CD4-positive, alpha-beta T cell treated with Interferon gamma for 1 hour (primary cell): ENCODE measurements around the gene SULT4A1.

Experiments
- DNase-seq: peaks from one replicate; pipeline ENCODE4 v3.0.0-alpha.2; 2020

The SULT4A1 gene

DNA sequence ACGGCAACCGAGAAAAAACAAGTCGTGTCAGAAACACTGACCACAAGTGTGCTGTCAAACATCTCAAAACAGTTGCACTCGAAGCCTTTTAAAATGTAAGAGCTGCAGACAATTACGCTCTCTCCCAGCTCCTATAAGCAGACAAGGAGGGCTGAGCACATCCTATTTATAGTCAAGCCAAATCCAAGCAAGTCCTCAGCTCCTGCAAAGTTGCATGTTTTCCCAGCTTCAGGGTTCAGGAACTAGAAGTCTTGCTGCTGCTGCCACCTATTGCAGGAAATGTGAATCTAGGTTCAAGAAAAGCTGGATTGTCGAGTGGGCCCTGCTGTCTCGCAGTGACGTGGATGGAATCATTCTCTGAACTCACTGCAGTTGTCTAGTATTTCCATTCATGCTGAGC lies 65.7 kb downstream of the SULT4A1 start:
- DNase-seq = no peak

DNA sequence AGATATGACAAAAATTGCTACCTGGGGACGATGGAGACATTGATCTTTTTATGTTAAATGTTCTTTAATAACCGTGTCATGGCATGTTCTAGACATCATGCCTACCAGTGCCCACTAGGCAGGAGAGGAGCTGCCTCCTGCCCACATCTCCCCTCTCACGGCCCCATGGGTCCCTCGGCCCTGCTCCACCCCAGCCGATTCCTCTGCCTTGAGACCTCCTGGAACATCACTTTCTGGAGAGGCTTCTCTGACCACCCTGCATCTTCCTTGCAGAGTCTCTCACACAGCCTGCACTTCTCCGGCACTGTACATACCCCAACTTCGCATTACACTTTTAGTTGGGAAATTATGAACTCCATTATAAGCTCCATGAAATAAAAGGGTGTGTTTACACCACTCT lies 67.0 kb downstream of the SULT4A1 start:
- DNase-seq = no peak

GRCh38 chr22:43792905-43793304 lies 69.4 kb downstream of the SULT4A1 start:
- no peak for DNase-seq

DNA sequence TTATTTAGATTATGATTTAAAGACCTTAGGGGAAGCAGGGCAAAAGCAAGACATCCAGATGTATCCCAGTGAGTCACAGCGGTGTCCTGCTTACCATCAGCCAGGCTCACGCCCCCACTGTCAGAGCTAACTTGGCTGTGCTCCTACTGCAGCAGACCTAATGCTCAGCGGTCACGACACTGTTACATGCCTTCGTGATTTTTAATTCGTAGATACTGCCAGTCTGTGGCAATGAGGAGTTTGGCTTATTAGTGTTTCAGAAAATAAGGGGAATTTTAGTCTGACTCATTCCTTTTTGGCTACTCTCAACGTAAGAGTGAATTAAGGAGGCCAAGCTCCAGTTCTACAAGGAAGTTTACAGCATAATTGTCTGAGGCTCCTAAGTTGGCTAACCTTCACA lies 72.9 kb downstream of the SULT4A1 start:
- no peak for DNase-seq

GRCh38 chr22:43783777-43784176 lies 78.5 kb downstream of the SULT4A1 start:
- no peak for DNase-seq

- no peak for DNase-seq
These were observed 79.9 kb downstream of the SULT4A1 start for GRCh38 chr22:43782448-43782847.

- DNase-seq = no peak
These were observed 85.0 kb downstream of the SULT4A1 start for GRCh38 chr22:43777286-43777685.

- DNase-seq = no peak
These were observed 86.1 kb downstream of the SULT4A1 start for GRCh38 chr22:43776081-43776670.
